GM21526 (cell line): Measurements from ENCODE around the gene SCAF11.
"Not testable (repeated sequence)": the region's sequence is repeated elsewhere in the genome, so short reads cannot be mapped to it uniquely, and the experiment has no call there.

Experiments used
- ATAC-seq: cut with Tn5 transposase; IDR thresholded peaks from one replicate; pipeline ENCODE4 v1.9.1; 2021; ENCODE audit warnings: moderate library complexity; ENCODE audit not compliant: unreplicated experiment, low FRiP score

Gene SCAF11

GRCh38 chr12:45990468-45991283, at the start of gene SCAF11:
Gene SCAF11 (minus strand): TSS chr12:45990574. CDS start chr12:45964167, 26,407 bp downstream.
- ATAC-seq, result peak; percentile 64

- not testable (repeated sequence) for ATAC-seq
These were observed 46.7 kb upstream of the SCAF11 start for GRCh38 chr12:46037066-46037465.

GRCh38 chr12:46027172-46027571, 36.8 kb upstream of the SCAF11 start:
- ATAC-seq, result no peak

- no peak for ATAC-seq
These were observed 33.7 kb upstream of the SCAF11 start for GRCh38 chr12:46024099-46024498.

- no peak for ATAC-seq
These were observed 30.4 kb upstream of the SCAF11 start for GRCh38 chr12:46020768-46021167.

- ATAC-seq, result not testable (repeated sequence)
These were observed 28.3 kb upstream of the SCAF11 start for GRCh38 chr12:46018712-46019111.

- not testable (repeated sequence) for ATAC-seq
These were observed 27.5 kb upstream of the SCAF11 start for GRCh38 chr12:46017866-46018375.

- ATAC-seq, result no peak
These were observed 15.4 kb upstream of the SCAF11 start for GRCh38 chr12:46005823-46006222.

- no peak for ATAC-seq
These were observed 14.9 kb upstream of the SCAF11 start for GRCh38 chr12:46005151-46005797.

GRCh38 chr12:46004715-46005114, 14.3 kb upstream of the SCAF11 start:
- no peak for ATAC-seq

GRCh38 chr12:46000076-46000475, 9.7 kb upstream of the SCAF11 start:
- ATAC-seq, result not testable (repeated sequence)

GRCh38 chr12:45994736-45995135, 4.4 kb upstream of the SCAF11 start:
- no peak for ATAC-seq

GRCh38 chr12:45991284-45992249, 1.2 kb upstream of the SCAF11 start:
- ATAC-seq, result peak; percentile 32

- peak; percentile 23 for ATAC-seq
These were observed 480 bp downstream of the SCAF11 start for GRCh38 chr12:45989721-45990467.

- no peak for ATAC-seq
These were observed 1.1 kb downstream of the SCAF11 start for GRCh38 chr12:45989287-45989686.

GRCh38 chr12:45988264-45988663, 2.1 kb downstream of the SCAF11 start:
- no peak for ATAC-seq

- no peak for ATAC-seq
These were observed 3.0 kb downstream of the SCAF11 start for GRCh38 chr12:45987340-45987727.

- no peak for ATAC-seq
These were observed 3.6 kb downstream of the SCAF11 start for GRCh38 chr12:45986641-45987339.
